DND-41 (cell line): ENCODE data around the gene MTMR2.
"Not testable (repeated sequence)": the region's sequence is repeated elsewhere in the genome, so short reads cannot be mapped to it uniquely, and the experiment has no call there.

ENCODE experiments used
- ATAC-seq: fragments of 200-7000 bp; cut with Tn5 transposase; 3 replicates; pipeline ENCODE4 v1.9.1; 2021; ENCODE audit warnings: low read depth; ENCODE audit not compliant: insufficient read depth
- DNase-seq: peaks from one replicate; pipeline ENCODE4 v3.0.0-alpha.2; 2020
- H2AFZ ChIP-seq: 2 replicates; pipeline ENCODE4 v1.6.0; 2012; ENCODE audit warnings: low read depth, low read length
- H3K27ac ChIP-seq: 2 replicates; pipeline ENCODE4 v1.5.1; 2012; ENCODE audit warnings: low read length, inconsistent platforms
- H3K27me3 ChIP-seq: fragments of 200-600 bp; sonication (generic); 2 replicates; pipeline ENCODE4 v1.6.0; 2012; ENCODE audit warnings: low read length, mild to moderate bottlenecking, inconsistent platforms; ENCODE audit not compliant: insufficient read depth, poor library complexity
- H3K36me3 ChIP-seq: 2 replicates; pipeline ENCODE4 v1.5.1; 2012; ENCODE audit warnings: low read length, inconsistent platforms; ENCODE audit not compliant: insufficient read depth
- H3K4me1 ChIP-seq: 2 replicates; pipeline ENCODE4 v1.5.1; 2012; ENCODE audit warnings: mild to moderate bottlenecking, low read length; ENCODE audit not compliant: insufficient read depth
- H3K4me2 ChIP-seq: 2 replicates; pipeline ENCODE4 v1.6.0; 2012; ENCODE audit warnings: mild to moderate bottlenecking, moderate library complexity, low read length, inconsistent platforms; ENCODE audit not compliant: insufficient read depth
- H3K4me3 ChIP-seq, 2 experiments: fragments of 200-600 bp in 1 of 2; shearing (Covaris generic) in 1 of 2; 2 replicates each; pipeline ENCODE4 v1.5.1; 2012 to 2016; ENCODE audit warnings: inconsistent platforms in 2 of 2, low read length in 2 of 2, mild to moderate bottlenecking in 2 of 2, low read depth in 1 of 2, moderate library complexity in 1 of 2
- H3K79me2 ChIP-seq: 2 replicates; pipeline ENCODE4 v1.6.0; 2012; ENCODE audit warnings: low read length, inconsistent platforms; ENCODE audit not compliant: insufficient read depth
- H3K9ac ChIP-seq: 2 replicates; pipeline ENCODE4 v1.6.0; 2012; ENCODE audit warnings: low read depth, mild to moderate bottlenecking, inconsistent platforms, low read length, moderate library complexity
- H3K9me3 ChIP-seq: 2 replicates; pipeline ENCODE4 v1.5.1; 2012; ENCODE audit warnings: low read length, moderate library complexity, mild to moderate bottlenecking, inconsistent platforms; ENCODE audit not compliant: insufficient read depth, severe bottlenecking
- H4K20me1 ChIP-seq: 2 replicates; pipeline ENCODE4 v1.6.0; 2012; ENCODE audit warnings: low read length; ENCODE audit not compliant: insufficient read depth
- CTCF ChIP-seq: IDR thresholded peaks from 2 replicates; pipeline ENCODE4 v1.5.1; 2012; ENCODE audit warnings: borderline replicate concordance, low read length, moderate library complexity, mild to moderate bottlenecking; ENCODE audit not compliant: poor library complexity, severe bottlenecking; ENCODE audit errors: extremely low read depth
- EZH2 ChIP-seq: IDR thresholded peaks from 3 replicates; pipeline ENCODE4 v1.6.1; 2012; ENCODE audit warnings: borderline replicate concordance, low read depth, mild to moderate bottlenecking, moderate library complexity, low read length, inconsistent platforms; ENCODE audit not compliant: severe bottlenecking

MTMR2 gene

GRCh38 chr11:95884376-95884775, 39.5 kb downstream of the MTMR2 start:
- DNase-seq (no peak), ATAC-seq (no peak)
- H3K79me2 ChIP-seq, result no peaks in the 10 kb centered on the region

DNA sequence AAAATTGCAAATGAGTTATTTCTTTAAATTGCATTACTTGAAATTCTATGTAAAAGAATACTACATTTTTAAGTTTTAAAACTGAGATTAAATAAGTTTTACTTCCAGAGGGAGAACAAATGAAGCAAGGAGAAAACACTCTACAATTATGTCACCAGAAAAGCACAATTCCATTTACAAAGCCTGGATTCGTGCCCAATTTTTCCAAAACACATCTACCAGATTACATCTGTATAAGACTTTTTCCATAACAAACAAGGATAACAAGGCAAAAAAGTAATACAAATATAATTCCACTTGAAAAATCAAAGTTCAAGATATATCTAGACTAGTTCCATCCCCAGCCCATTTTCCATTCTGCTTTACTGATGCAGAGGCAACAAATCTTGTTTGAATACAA, 40.5 kb downstream of the MTMR2 start:
- no peak for ATAC-seq
- Histone ChIP-seq H3K4me1 (no peaks in the 10 kb centered on the region), H3K4me2 (no peak overlapping the region), H3K27me3 (no peaks in the 10 kb centered on the region), H3K36me3 (peaks cover 27% of the 10 kb centered on the region), H3K9ac (no peak overlapping the region), H3K79me2 (no peaks in the 10 kb centered on the region), H4K20me1 (no peaks in the 10 kb centered on the region), H3K4me3 (no peak overlapping the region), H2AFZ (no peak overlapping the region), H3K27ac (no peak overlapping the region), H3K9me3 (no peaks in the 10 kb centered on the region)
- no peak for DNase-seq
- TF ChIP-seq CTCF (no peak), EZH2 (no peak)

More at GRCh38 chr11:95884376-95884775, 39.5 kb downstream of the MTMR2 start:
- Histone ChIP-seq H3K36me3 (peaks cover 23% of the 10 kb centered on the region), H3K9me3 (no peaks in the 10 kb centered on the region), H3K4me1 (no peaks in the 10 kb centered on the region), H4K20me1 (no peaks in the 10 kb centered on the region), H3K4me2 (no peak overlapping the region), H3K27me3 (no peaks in the 10 kb centered on the region), H2AFZ (no peak overlapping the region), H3K4me3 (no peak overlapping the region), H3K9ac (no peak overlapping the region), H3K27ac (no peak overlapping the region)
- TF ChIP-seq CTCF (no peak), EZH2 (no peak)

- TF ChIP-seq CTCF (no peak), EZH2 (no peak)
- no peak overlapping the region for H2AFZ ChIP-seq
- H3K9me3 ChIP-seq, result no peaks in the 10 kb centered on the region
- peaks cover 16% of the 10 kb centered on the region for H3K36me3 ChIP-seq
- no peaks in the 10 kb centered on the region for H4K20me1 ChIP-seq
- H3K27ac ChIP-seq, result no peak overlapping the region
- no peaks in the 10 kb centered on the region for H3K27me3 ChIP-seq
- H3K79me2 ChIP-seq, result no peaks in the 10 kb centered on the region
- no peaks in the 10 kb centered on the region for H3K4me1 ChIP-seq
- DNase-seq (no peak), ATAC-seq (no peak)
- no peak overlapping the region for H3K9ac ChIP-seq
- no peak overlapping the region for H3K4me3 ChIP-seq
- no peak overlapping the region for H3K4me2 ChIP-seq
Observed at GRCh38 chr11:95877291-95877690, 46.6 kb downstream of the MTMR2 start.

DNA sequence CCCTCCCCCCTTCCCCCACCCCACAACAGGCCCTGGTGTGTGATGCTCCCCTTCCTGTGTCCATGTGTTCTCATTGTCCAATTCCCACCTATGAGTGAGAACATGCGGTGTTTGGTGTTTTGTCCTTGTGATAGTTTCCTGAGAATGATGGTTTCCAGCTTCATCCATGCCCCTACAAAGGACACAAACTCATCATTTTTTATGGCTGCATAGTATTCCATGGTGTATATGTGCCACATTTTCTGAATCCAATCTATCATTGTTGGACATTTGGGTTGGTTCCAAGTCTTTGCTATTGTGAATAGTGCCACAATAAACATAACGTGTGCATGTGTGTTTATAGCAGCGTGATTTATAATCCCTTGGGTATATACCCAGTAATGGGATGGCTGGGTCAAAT, 53.0 kb downstream of the MTMR2 start:
- not testable (repeated sequence) for H3K36me3 ChIP-seq, ATAC-seq

More for the DNA sequence above, 53.0 kb downstream of the MTMR2 start:
- H3K4me1 ChIP-seq, H3K9me3 ChIP-seq, H2AFZ ChIP-seq, H3K4me3 ChIP-seq, H3K79me2 ChIP-seq, H3K9ac ChIP-seq, H4K20me1 ChIP-seq, H3K27ac ChIP-seq, DNase-seq, H3K4me2 ChIP-seq, H3K27me3 ChIP-seq: not testable (repeated sequence)
